ENCODE measurements around the gene DDX6.
A peak's percentile ranks its signal among the peaks of the same experiment; 100 is the strongest.
"Not testable (repeated sequence)": the region's sequence is repeated elsewhere in the genome, so short reads cannot be mapped to it uniquely, and the experiment has no call there.

Gene DDX6

DNA sequence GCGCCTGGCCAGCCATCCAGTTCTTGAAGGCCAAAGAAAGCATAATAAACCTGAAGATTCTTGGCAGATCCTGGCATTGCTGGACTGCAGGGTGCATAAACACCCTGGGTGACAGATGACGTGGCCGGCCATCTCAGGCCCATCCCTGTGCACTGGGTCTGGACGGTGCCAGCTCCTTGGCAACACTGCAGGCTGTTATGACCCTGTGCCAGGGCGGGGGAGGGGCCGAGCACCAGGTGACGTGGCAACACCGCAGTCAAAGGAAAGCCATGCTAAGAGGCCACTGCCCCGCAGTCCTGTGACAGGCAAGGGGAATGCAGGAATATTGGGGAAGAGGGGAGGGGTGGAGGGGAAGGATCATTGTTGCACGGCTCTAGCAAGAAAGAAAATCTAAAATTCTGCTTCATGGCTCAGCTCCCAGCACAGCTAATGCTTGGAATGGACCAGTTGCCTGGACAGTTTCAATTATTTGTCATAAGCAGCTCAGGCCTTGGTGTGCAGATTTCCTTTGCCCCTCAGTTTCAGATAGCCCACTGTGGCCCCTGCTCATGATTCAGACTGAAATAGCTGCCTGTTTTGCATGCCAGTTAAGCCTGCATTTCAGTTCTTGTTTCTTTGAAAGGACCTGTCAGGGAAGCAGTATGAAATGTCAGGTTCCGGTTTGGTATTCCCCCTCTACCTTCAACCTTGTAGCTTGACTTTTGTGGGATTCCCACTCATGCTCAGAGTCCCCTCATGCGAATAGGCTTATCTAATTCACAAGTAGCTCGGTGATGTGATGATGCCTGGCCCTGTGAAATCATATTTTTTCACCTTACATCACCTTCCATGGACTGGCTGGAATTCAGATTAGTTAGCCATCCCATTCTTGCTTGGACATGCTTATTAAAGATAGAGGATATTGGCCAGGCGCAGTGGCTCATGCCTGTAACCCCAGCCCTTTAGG, 29.7 kb upstream of the DDX6 start:
- peak; percentile 96 for DNase-seq
- H3K27ac ChIP-seq (ENCODE audit: low read length), result peak overlapping the region; percentile 92
- H4K20me1 ChIP-seq (ENCODE audit: insufficient read depth, low read length), result no peaks in the 10 kb centered on the region
- peak overlapping the region; percentile 76 for H3K9ac ChIP-seq (ENCODE audit: low read length)
- H3K79me2 ChIP-seq (ENCODE audit: low read length), result no peaks in the 10 kb centered on the region
- TF ChIP-seq EZH2phosphoT487 (IDR thresholded peaks at IDR 0.05; ENCODE audit: low read length) (no peak), EZH2 (optimal IDR thresholded peaks at IDR 0.05; ENCODE audit: low read depth, low read length) (no peak)
- TF ChIP-seq, protein P1, sequence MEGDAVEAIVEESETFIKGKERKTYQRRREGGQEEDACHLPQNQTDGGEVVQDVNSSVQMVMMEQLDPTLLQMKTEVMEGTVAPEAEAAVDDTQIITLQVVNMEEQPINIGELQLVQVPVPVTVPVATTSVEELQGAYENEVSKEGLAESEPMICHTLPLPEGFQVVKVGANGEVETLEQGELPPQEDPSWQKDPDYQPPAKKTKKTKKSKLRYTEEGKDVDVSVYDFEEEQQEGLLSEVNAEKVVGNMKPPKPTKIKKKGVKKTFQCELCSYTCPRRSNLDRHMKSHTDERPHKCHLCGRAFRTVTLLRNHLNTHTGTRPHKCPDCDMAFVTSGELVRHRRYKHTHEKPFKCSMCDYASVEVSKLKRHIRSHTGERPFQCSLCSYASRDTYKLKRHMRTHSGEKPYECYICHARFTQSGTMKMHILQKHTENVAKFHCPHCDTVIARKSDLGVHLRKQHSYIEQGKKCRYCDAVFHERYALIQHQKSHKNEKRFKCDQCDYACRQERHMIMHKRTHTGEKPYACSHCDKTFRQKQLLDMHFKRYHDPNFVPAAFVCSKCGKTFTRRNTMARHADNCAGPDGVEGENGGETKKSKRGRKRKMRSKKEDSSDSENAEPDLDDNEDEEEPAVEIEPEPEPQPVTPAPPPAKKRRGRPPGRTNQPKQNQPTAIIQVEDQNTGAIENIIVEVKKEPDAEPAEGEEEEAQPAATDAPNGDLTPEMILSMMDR (IDR thresholded peaks at IDR 0.05; ENCODE audit: low read length), result no peak
- peaks cover 32% of the 10 kb centered on the region for H3K4me1 ChIP-seq (ENCODE audit: low read length)
- H3K4me3 ChIP-seq (ENCODE audit: low read length), result peak overlapping the region; percentile 30
- H3K9me3 ChIP-seq (replicated peaks; ENCODE audit: insufficient read depth, low read length), result no peaks in the 10 kb centered on the region
- H3K9me2 ChIP-seq (replicated peaks; ENCODE audit: insufficient read depth, low read length), result no peaks in the 10 kb centered on the region
- H3F3A ChIP-seq (ENCODE audit: insufficient read depth, low read length), result peaks cover 43% of the 10 kb centered on the region
- H3K36me3 ChIP-seq (replicated peaks; ENCODE audit: insufficient read depth, low read length), result no peaks in the 10 kb centered on the region
- H2AFZ ChIP-seq (ENCODE audit: low read length), result no peak overlapping the region
- H3K4me2 ChIP-seq (ENCODE audit: low read depth, low read length), result peak overlapping the region; percentile 46
- H3K27me3 ChIP-seq (replicated peaks; ENCODE audit: insufficient read depth, low read length), result no peaks in the 10 kb centered on the region

GRCh38 chr11:118820025-118820379, 29.0 kb upstream of the DDX6 start:
- H3K9me2 ChIP-seq (replicated peaks; ENCODE audit: insufficient read depth, low read length); DNase-seq; H3K79me2 ChIP-seq (ENCODE audit: low read length); H3K27me3 ChIP-seq (replicated peaks; ENCODE audit: insufficient read depth, low read length); H3K9me3 ChIP-seq (replicated peaks; ENCODE audit: insufficient read depth, low read length); H2AFZ ChIP-seq (ENCODE audit: low read length); H4K20me1 ChIP-seq (ENCODE audit: insufficient read depth, low read length); H3K36me3 ChIP-seq (replicated peaks; ENCODE audit: insufficient read depth, low read length): not testable (repeated sequence)
- peaks cover 32% of the 10 kb centered on the region for H3K4me1 ChIP-seq (ENCODE audit: low read length)
- H3K9ac ChIP-seq (ENCODE audit: low read length), result peak overlapping the region; percentile 76
- peak overlapping the region; percentile 92 for H3K27ac ChIP-seq (ENCODE audit: low read length)
- peak overlapping the region; percentile 54 for H3K4me3 ChIP-seq (ENCODE audit: low read length)
- peaks cover 43% of the 10 kb centered on the region for H3F3A ChIP-seq (ENCODE audit: insufficient read depth, low read length)
- peak overlapping the region; percentile 85 for H3K4me2 ChIP-seq (ENCODE audit: low read depth, low read length)

DNA sequence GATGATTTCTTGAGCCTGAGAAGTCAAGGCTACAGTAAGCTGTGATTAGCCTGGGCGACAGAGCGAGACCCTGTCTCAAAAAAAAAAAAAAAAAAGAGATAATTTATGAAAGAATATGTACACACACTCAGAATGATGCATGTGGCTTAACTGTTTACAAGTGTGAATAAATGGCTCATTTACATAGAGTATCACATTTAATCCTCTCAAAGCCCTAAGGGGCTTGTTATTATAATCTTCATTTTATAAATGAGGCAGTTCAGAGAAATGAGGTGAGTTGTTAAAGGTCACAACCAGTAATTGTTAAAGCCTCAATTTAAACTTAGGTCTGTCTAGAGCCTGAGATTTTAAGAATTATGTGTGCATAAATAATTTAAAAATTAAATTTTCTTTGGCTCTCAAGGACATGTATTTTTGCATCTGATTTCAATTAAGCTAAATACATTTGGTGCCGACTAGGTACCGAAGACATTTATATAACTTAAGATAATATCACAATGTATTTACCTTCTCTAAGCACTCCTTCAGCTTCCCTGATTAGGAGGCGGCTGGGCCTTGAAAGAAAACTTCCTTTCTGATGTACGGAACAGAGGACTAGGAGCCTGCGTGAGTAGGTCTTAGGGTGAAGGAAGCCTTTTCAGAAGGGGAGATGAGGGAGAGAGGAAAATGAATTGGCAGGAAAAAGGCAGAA, 28.5 kb upstream of the DDX6 start:
- H3K9me3 ChIP-seq (replicated peaks; ENCODE audit: insufficient read depth, low read length), result no peaks in the 10 kb centered on the region
- H3K4me2 ChIP-seq (ENCODE audit: low read depth, low read length), result peak overlapping the region; percentile 85
- H3K4me1 ChIP-seq (ENCODE audit: low read length), result peaks cover 32% of the 10 kb centered on the region
- TF ChIP-seq EZH2phosphoT487 (IDR thresholded peaks at IDR 0.05; ENCODE audit: low read length) (no peak), EZH2 (optimal IDR thresholded peaks at IDR 0.05; ENCODE audit: low read depth, low read length) (no peak)
- TF ChIP-seq, protein P1 (IDR thresholded peaks at IDR 0.05; ENCODE audit: low read length), result no peak
- no peaks in the 10 kb centered on the region for H3K79me2 ChIP-seq (ENCODE audit: low read length)
- H4K20me1 ChIP-seq (ENCODE audit: insufficient read depth, low read length), result no peaks in the 10 kb centered on the region
- no peak overlapping the region; the same call in 1 of the 2 replicates for H2AFZ ChIP-seq (ENCODE audit: low read length)
- H3K4me3 ChIP-seq (ENCODE audit: low read length), result peak overlapping the region; percentile 54; the same call in 1 of the 2 replicates
- peaks cover 43% of the 10 kb centered on the region for H3F3A ChIP-seq (ENCODE audit: insufficient read depth, low read length)
- H3K9me2 ChIP-seq (replicated peaks; ENCODE audit: insufficient read depth, low read length), result no peaks in the 10 kb centered on the region
- DNase-seq, result peak; percentile 35
- peak overlapping the region; percentile 92 for H3K27ac ChIP-seq (ENCODE audit: low read length)
- H3K9ac ChIP-seq (ENCODE audit: low read length), result peak overlapping the region; percentile 76
- no peaks in the 10 kb centered on the region for H3K27me3 ChIP-seq (replicated peaks; ENCODE audit: insufficient read depth, low read length)
- no peaks in the 10 kb centered on the region for H3K36me3 ChIP-seq (replicated peaks; ENCODE audit: insufficient read depth, low read length)

Data from MM.1S (cell line).